Measurements from ENCODE around the gene RASL10A.

GRCh38 chr22:29316141-29316828, 788 bp upstream of the RASL10A start:
- TF ChIP-seq CTCF (conservative IDR thresholded peaks at IDR 0.05 in 1 of 2, IDR thresholded peaks at IDR 0.05 in 1 of 2; ENCODE audit: extremely low read depth in 1 of 2, insufficient read depth in 1 of 2, low read depth in 1 of 2, low read length in 2 of 2): no peak
- TF ChIP-seq EZH2 (IDR thresholded peaks at IDR 0.05; ENCODE audit: borderline replicate concordance, low read length): no peak

Data from mammary epithelial cell (primary cell).